ENCODE measurements around the gene LPCAT2.

The LPCAT2 gene

DNA sequence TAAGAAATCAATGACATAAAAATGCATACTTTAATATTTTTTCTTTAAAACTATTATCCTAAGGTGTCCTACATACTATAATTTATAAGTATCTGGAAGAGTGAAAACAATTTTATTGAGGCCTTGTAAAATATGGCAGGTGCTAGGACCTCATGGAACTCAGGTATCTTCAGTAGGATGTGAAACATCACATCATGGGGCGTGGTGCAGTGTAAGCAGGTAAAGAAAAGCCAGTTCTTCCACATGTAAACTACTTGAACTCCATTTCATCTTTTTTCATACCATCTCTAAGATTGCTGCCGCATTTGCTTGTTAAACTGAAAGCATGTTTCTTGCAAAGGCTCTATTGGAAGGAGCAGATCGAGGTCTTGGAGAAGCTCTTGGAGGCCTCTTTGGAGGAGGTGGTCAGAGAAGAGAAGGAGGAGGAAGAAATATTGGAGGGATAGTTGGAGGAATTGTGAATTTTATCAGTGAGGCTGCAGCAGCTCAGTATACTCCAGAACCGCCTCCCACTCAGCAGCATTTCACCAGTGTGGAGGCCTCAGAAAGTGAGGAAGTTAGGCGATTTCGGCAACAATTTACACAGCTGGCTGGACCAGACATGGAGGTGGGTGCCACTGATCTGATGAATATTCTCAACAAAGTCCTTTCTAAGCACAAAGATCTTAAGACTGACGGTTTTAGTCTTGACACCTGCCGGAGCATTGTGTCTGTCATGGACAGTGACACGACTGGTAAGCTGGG, 57.7 kb downstream of the LPCAT2 start, which contains the start of gene CAPNS2:
Gene CAPNS2 (plus strand): TSS at position 253 of the 744 bp plus-strand sequence. CDS start 73 bp downstream, at position 326.
- H3K4me1 Mint-ChIP-seq = peaks cover 0 to 2% of the 10 kb centered on the region in 2 donors
- no peak within 1 kb of the TSS for H3K4me3 Mint-ChIP-seq
- DNase-seq (no peak), ATAC-seq (replicated peaks) (no peak)
- no peak within 1 kb of the TSS for H3K27ac Mint-ChIP-seq
- H3K27me3 Mint-ChIP-seq = no peaks in the 10 kb centered on the region
- no peaks in the 10 kb centered on the region for H3K36me3 Mint-ChIP-seq
- H3K9me3 Mint-ChIP-seq = no peaks in the 10 kb centered on the region

DNA sequence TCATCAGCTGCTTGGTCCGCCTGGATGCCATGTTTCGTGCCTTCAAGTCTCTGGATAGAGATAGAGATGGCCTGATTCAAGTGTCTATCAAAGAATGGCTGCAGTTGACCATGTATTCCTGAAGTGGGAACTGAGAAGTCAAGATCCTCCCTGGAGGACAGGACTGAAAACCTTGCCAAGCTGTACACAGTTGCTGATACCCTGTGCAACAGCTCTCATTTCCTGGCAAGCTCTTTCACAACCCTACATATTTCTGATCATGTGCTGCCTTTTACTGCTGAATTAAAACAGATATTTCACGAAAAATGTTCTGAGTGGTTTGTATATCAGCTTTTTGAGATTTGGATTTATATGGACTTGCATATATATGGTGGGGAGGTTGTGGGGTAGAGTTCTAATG, 58.5 kb downstream of the LPCAT2 start:
- DNase-seq (no peak), ATAC-seq (replicated peaks) (no peak)
- no peak overlapping the region for H3K4me3 Mint-ChIP-seq
- H3K36me3 Mint-ChIP-seq = no peaks in the 10 kb centered on the region
- no peaks in the 10 kb centered on the region for H3K27me3 Mint-ChIP-seq
- no peak overlapping the region for H3K27ac Mint-ChIP-seq
- no peaks in the 10 kb centered on the region for H3K9me3 Mint-ChIP-seq
- H3K4me1 Mint-ChIP-seq = peaks cover 0 to 2% of the 10 kb centered on the region in 2 donors

DNA sequence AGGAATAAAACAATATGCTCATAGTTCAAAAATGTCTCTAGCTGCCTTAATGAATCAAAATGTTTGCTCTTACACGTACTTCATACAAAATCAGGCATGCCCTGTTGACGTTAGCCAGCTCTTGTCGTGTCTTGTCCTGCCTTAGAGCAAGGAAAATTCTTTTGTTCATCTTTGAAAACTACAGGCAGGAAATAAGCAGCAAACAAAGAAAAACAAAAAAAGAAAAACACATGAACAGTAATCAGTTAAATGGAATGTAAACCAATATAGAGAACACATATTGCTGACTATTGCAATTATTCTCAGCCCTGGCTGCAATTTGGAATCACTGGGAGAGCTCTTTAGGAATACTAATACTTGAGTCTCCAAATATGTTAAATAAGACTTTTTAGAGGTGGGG, 59.3 kb downstream of the LPCAT2 start:
- Mint-ChIP-seq H3K36me3 (no peaks in the 10 kb centered on the region), H3K9me3 (no peaks in the 10 kb centered on the region), H3K27me3 (no peaks in the 10 kb centered on the region), H3K4me1 (peaks cover 0 to 2% of the 10 kb centered on the region in 2 donors), H3K4me3 (no peak overlapping the region), H3K27ac (no peak overlapping the region)
- DNase-seq (no peak), ATAC-seq (replicated peaks) (no peak)

DNA sequence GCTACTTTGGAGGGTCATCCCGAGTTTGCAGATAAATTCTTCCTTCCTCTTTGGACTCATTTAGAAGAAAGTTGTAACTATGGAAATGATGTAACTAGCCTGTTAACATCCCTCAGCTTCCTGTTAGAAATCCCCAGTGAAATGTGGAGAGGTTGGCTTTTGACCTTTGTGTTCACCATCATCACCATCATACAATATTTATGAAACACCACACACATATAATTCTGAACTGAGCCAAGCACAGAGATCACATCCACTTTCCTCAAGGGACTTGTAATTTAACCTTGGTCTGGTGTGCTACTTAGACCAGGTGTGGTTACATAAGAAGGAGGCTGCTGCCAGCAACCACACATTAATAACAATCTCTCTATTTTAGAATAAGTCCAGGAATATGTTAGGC, 60.2 kb downstream of the LPCAT2 start:
- Mint-ChIP-seq H3K36me3 (no peaks in the 10 kb centered on the region), H3K9me3 (no peaks in the 10 kb centered on the region), H3K4me1 (peaks cover 0 to 2% of the 10 kb centered on the region in 2 donors), H3K4me3 (no peak overlapping the region), H3K27me3 (no peaks in the 10 kb centered on the region), H3K27ac (no peak overlapping the region)
- ATAC-seq (replicated peaks) = no peak
- no peak for DNase-seq

DNA sequence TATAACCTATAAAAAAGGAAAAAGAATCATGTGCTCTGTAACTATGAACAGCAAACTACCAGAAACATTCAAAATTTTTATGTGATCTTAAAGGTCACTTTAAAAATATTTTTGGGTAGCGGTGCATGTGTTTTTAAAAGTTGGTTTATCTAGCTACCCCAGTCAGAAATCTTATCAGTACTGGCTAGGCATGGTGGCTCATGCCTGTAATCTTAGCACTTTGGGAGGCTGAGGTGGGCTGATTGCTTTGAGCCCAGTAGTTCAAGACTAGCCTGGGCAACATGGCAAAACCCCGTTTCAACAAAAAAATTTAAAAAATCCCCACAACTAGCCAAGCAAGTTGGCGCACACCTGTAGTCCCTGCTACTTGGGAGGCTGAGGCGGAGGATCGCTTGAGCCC, 61.3 kb downstream of the LPCAT2 start:
- Mint-ChIP-seq H3K9me3 (no peaks in the 10 kb centered on the region), H3K4me3 (no peak overlapping the region), H3K4me1 (peaks cover 2 to 3% of the 10 kb centered on the region in 2 donors), H3K36me3 (no peaks in the 10 kb centered on the region), H3K27me3 (no peaks in the 10 kb centered on the region), H3K27ac (no peak overlapping the region)
- DNase-seq = no peak
- no peak for ATAC-seq (replicated peaks)

DNA sequence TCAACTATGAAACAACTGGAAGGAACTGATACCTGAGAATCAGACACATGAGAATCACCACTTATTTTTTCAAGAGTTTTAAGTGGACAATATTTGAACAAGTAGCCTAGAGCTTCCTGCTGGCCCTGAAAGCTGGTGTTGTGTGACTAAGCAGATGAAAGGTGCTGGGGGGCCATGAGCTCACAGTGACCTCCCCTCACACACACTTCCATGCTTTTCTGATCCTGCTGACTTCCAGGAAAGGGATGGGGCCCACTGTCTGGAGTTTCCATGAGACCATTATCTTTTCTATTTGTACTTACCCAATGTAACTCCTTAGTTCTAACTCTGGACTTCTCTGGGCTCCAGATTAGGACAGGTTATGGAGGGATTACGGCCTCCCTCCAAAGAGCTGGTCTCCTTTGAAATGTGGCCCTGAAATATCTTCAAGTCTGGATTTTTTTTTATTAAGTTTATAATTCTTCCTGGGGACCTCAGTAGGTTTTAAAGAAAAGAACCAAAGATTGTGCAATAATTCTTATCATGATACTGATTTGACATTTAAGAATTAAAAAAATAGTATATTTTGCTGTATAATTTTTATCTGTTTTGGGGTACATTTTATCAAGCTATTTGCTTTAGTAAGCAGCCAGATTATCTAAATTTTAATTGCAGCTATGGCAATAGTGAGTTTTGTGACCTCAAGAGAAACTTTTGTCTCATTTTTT, 62.5 kb downstream of the LPCAT2 start:
- ATAC-seq (replicated peaks) (no peak), DNase-seq (no peak)
- H3K27ac Mint-ChIP-seq = no peak overlapping the region
- no peaks in the 10 kb centered on the region for H3K36me3 Mint-ChIP-seq
- peaks cover 2 to 11% of the 10 kb centered on the region in 2 donors for H3K4me1 Mint-ChIP-seq
- H3K9me3 Mint-ChIP-seq = no peaks in the 10 kb centered on the region
- no peak overlapping the region for H3K4me3 Mint-ChIP-seq
- H3K27me3 Mint-ChIP-seq = no peaks in the 10 kb centered on the region

DNA sequence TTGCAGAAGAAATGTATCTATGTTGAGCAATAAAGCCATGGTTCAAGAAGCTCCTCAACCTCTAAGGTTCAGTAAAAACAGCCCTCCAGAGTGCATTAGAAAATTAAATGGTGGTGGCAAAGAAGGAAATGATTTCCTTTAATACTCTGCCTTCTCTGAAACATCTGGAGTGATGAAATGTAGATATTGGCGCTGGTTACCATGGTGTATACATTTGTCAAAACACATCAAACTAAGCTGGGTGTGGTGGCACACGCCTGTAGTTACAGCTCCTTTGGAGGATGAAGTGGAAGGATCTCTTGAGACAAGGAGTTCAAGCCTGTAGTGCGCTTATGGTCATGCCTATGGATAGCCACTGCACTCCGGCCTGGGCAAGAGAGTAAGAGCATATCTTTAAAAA, 63.6 kb downstream of the LPCAT2 start:
- Mint-ChIP-seq H3K27ac (no peak overlapping the region), H3K36me3 (no peaks in the 10 kb centered on the region), H3K27me3 (no peaks in the 10 kb centered on the region), H3K9me3 (no peaks in the 10 kb centered on the region), H3K4me1 (peaks cover 2 to 11% of the 10 kb centered on the region in 2 donors), H3K4me3 (no peak overlapping the region)
- DNase-seq = no peak
- ATAC-seq (replicated peaks) = no peak

DNA sequence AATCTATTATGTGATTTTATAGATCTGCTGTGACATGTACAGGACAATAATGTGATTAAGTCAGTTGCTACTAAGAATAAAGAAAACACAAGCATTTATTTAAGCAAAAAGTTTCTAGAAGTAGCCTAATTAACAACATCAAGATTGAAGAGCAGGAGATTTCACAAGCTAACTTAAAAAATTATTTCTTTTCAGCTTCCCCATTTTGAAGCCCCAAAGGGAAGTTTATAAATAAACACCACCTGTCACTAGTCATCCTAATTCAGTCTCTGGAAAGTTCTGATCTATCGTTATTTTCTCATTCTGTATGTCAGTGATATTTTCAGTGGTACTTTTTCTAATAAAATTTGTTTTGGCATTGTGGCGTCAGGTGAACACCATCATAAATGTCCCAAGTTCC, 65.9 kb downstream of the LPCAT2 start:
- no peak overlapping the region for H3K4me3 Mint-ChIP-seq
- H3K9me3 Mint-ChIP-seq = no peaks in the 10 kb centered on the region
- no peak for DNase-seq
- H3K27me3 Mint-ChIP-seq = no peaks in the 10 kb centered on the region
- no peak overlapping the region for H3K27ac Mint-ChIP-seq
- no peaks in the 10 kb centered on the region for H3K36me3 Mint-ChIP-seq
- H3K4me1 Mint-ChIP-seq = peaks cover 0 to 11% of the 10 kb centered on the region in 2 donors
- ATAC-seq (replicated peaks) = no peak

DNA sequence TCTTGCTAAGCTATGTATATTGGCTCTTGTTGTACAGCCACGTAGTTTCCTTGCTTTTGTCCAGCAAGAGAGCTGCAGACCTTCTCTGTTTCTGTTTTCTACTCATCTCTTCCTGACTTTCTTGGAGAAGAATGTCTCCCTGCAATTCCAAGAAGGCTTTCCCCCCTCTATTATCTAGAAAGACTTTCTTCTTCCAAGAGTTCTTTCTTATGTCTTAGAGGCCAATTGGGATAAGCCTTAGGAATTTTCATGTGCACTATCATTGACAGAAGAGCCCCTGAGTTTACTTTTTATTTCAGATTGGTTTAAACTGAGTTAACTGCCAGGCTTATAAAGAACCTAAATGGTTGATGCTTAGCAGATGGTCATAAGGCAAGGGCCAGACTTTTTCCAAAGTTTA, 66.6 kb downstream of the LPCAT2 start:
- no peaks in the 10 kb centered on the region for H3K36me3 Mint-ChIP-seq
- H3K27me3 Mint-ChIP-seq = no peaks in the 10 kb centered on the region
- no peak overlapping the region for H3K27ac Mint-ChIP-seq
- ATAC-seq (replicated peaks) (no peak), DNase-seq (no peak)
- H3K9me3 Mint-ChIP-seq = no peaks in the 10 kb centered on the region
- peaks cover 0 to 11% of the 10 kb centered on the region in 2 donors for H3K4me1 Mint-ChIP-seq
- H3K4me3 Mint-ChIP-seq = no peak overlapping the region

DNA sequence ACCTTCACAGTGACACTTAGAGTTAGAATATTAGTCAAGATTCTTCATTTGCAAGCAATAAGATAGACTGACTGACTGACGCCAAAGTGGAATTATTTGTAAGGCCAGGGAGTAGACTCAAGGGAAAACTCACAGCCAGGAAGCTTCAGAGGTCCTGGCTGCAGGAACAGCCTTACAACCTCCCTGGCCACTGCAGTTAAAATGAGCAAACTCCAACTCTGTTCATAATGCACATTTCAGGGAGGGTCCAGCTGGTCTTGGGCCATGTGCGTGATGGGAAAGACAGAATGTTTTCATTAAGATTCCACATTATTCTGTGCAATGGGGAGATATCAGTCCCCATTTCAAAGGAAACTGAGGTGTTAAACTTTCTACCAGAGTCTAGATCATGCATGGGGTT, 67.5 kb downstream of the LPCAT2 start:
- peaks cover 0 to 11% of the 10 kb centered on the region in 2 donors for H3K4me1 Mint-ChIP-seq
- H3K36me3 Mint-ChIP-seq = no peaks in the 10 kb centered on the region
- H3K4me3 Mint-ChIP-seq = no peak overlapping the region
- H3K27ac Mint-ChIP-seq = no peak overlapping the region
- ATAC-seq (replicated peaks) (no peak), DNase-seq (no peak)
- no peaks in the 10 kb centered on the region for H3K9me3 Mint-ChIP-seq
- no peaks in the 10 kb centered on the region for H3K27me3 Mint-ChIP-seq

DNA sequence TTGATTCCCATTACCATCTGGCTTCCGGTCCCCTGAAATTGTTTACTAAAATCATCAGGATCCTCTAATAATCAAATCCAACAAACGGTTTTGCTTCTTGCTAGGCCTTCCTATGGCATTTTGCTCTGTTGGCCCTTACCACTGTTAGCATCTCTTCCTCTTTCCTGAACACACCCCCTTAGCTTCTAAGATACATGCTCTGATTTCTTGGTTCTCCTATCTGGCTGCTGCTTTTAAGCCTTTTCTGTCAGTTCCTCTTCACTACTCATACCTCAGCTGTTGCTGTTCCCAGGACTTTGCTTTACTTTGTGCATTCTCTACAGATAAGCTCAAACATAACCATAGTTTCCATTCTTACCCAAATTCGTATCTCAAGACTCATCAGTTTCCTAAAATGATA, 69.0 kb downstream of the LPCAT2 start:
- Mint-ChIP-seq H3K4me3 (no peak overlapping the region), H3K36me3 (no peaks in the 10 kb centered on the region), H3K27me3 (no peaks in the 10 kb centered on the region), H3K9me3 (no peaks in the 10 kb centered on the region), H3K4me1 (peaks cover 0 to 11% of the 10 kb centered on the region in 2 donors), H3K27ac (no peak overlapping the region)
- ATAC-seq (replicated peaks) (peak; percentile 69 to 86), DNase-seq (no peak)

DNA sequence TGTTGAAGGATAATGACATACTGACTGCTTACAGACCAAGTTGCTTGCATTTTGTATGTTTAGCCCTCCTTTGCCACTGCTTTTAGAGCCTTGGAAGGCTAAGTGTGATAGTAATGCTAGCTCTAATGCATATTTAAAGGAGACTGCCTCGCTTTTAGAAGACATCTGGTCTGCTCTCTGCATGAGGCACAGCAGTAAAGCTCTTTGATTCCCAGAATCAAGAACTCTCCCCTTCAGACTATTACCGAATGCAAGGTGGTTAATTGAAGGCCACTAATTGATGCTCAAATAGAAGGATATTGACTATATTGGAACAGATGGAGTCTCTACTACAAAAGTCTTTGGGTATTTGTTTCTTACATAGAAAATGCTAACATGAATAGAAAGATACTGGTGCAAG, 76.8 kb downstream of the LPCAT2 start:
- ATAC-seq (replicated peaks) (no peak), DNase-seq (no peak)
- no peaks in the 10 kb centered on the region for H3K9me3 Mint-ChIP-seq
- H3K4me1 Mint-ChIP-seq = no peaks in the 10 kb centered on the region
- H3K27me3 Mint-ChIP-seq = no peaks in the 10 kb centered on the region
- no peak overlapping the region for H3K4me3 Mint-ChIP-seq
- H3K27ac Mint-ChIP-seq = no peak overlapping the region
- no peaks in the 10 kb centered on the region for H3K36me3 Mint-ChIP-seq

DNA sequence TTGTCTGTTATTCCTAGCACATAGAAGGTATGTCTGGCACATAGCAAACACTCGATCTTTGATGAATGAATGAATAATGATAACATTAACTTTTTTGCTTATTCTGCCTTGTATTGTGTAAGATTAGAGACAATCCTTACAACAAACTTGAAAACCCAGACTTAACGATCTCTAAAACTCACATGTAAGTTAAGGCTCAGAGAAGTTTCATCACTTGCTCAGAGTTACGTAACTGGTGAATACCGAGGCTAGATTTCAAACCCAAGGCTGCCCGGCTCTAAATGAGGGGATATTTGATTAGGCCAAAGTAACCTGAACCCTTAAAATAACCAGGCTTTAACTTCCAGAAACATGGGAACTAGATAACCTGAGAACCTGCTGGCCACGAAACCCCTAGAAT, 79.9 kb downstream of the LPCAT2 start:
- peaks cover 4 to 7% of the 10 kb centered on the region in 2 donors for H3K27me3 Mint-ChIP-seq
- no peak for ATAC-seq (replicated peaks)
- H3K4me1 Mint-ChIP-seq = no peaks in the 10 kb centered on the region
- no peaks in the 10 kb centered on the region for H3K36me3 Mint-ChIP-seq
- DNase-seq = no peak
- no peak overlapping the region for H3K27ac Mint-ChIP-seq
- no peaks in the 10 kb centered on the region for H3K9me3 Mint-ChIP-seq
- H3K4me3 Mint-ChIP-seq = no peak overlapping the region

DNA sequence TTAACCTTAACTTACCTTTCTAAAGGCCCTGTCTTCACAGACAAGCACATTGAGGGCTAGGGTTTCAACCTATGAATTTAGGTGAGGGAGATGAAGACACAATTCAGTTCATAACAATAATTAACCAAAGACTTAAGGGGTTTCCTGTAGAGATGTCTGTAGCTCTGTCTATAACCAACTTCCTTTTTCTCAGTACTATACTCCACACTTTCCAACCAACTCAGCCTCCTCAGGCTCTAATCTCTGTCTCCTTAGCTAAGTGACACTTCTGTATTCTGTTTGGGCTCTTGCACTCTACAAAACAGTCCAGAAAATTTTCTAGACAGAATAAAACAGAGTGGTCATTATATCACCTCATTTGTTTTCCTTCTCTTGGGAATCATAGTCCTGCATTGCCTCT, 83.4 kb downstream of the LPCAT2 start:
- Mint-ChIP-seq H3K36me3 (no peaks in the 10 kb centered on the region), H3K4me1 (no peaks in the 10 kb centered on the region), H3K27ac (no peak overlapping the region), H3K9me3 (no peaks in the 10 kb centered on the region), H3K27me3 (peaks cover 12 to 32% of the 10 kb centered on the region in 2 donors), H3K4me3 (no peak overlapping the region)
- ATAC-seq (replicated peaks) (no peak), DNase-seq (no peak)

DNA sequence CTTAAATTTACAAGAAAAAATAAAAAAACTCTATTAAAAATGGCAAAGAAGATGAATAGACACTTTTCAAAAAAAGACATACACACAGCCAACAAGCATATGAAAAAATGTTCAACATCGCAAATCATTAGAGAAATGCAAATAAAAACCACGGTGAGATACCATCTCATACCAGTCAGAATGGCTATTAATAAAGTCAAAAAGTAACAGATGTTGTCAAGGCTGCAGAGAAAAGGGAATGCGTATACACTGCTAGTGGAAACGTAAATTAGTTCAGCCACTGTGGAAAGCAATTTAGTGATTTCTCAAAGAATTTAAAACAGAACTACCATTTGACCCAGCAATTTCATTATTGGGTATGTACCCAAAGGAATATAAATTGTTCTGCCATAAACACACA, 89.1 kb downstream of the LPCAT2 start:
- Mint-ChIP-seq H3K27ac (no peak overlapping the region), H3K4me3 (no peak overlapping the region), H3K4me1 (no peaks in the 10 kb centered on the region), H3K9me3 (peaks cover 0 to 4% of the 10 kb centered on the region in 2 donors), H3K27me3 (peaks cover 9 to 32% of the 10 kb centered on the region in 2 donors), H3K36me3 (no peaks in the 10 kb centered on the region)
- ATAC-seq (replicated peaks) (no peak), DNase-seq (no peak)
